Measurements from ENCODE around the gene FAM174B. TPM values are rescaled to one million over a fixed set of nuclear protein-coding genes. Genes with fewer than 3 reads are reported as not detected.

The FAM174B gene
- total RNA-seq, 4 donors from 2014 or later: 2.2 to 8.5 (median 4.4) TPM

DNA sequence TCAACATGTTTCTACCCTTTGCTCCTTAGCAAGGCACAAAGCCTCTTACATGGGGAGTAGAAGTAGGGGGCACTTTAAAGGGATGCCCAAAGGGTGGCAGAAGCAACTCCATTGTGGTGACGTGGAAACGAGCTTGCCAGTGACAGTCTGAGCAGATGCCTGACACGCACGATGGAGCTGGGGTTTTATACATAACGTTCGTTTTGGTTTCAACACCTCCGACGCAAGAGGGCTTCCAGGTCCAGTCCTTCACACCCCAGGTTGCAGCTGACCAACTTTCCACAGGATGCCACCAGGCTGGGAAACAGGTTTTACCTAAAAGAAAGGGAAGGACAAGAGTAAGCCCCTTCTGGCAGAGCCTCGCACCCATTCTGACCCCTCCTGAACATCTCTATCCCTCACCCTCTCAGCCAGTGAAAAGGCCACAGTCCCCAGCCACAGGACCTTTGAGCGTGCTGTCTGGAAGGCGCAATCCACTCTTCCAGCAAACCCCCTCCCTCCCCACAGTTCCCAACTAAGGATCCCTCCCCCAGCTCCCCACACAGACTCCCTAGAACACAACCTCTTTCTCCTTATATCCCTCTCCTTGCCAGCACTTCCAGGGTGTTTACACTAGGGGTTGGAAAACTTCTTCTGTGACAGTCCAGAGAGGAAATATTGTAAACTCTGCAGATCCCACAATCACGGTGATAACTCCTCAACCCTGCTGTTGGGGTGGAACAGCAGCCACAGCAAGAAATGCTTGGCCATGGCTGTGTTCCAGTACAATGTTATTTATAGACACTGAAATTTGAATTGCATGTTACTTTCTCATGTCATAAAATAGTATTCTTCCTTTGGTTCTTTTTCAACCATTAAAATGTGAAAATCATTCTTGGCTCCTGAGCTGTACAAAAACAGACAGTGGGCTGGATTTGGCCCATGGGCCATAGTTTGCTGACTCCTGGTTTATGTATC, 36.2 kb downstream of the FAM174B start:
- TF ChIP-seq, protein P1, sequence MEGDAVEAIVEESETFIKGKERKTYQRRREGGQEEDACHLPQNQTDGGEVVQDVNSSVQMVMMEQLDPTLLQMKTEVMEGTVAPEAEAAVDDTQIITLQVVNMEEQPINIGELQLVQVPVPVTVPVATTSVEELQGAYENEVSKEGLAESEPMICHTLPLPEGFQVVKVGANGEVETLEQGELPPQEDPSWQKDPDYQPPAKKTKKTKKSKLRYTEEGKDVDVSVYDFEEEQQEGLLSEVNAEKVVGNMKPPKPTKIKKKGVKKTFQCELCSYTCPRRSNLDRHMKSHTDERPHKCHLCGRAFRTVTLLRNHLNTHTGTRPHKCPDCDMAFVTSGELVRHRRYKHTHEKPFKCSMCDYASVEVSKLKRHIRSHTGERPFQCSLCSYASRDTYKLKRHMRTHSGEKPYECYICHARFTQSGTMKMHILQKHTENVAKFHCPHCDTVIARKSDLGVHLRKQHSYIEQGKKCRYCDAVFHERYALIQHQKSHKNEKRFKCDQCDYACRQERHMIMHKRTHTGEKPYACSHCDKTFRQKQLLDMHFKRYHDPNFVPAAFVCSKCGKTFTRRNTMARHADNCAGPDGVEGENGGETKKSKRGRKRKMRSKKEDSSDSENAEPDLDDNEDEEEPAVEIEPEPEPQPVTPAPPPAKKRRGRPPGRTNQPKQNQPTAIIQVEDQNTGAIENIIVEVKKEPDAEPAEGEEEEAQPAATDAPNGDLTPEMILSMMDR (IDR thresholded peaks at IDR 0.05; ENCODE audit: low read depth): no peak

DNA sequence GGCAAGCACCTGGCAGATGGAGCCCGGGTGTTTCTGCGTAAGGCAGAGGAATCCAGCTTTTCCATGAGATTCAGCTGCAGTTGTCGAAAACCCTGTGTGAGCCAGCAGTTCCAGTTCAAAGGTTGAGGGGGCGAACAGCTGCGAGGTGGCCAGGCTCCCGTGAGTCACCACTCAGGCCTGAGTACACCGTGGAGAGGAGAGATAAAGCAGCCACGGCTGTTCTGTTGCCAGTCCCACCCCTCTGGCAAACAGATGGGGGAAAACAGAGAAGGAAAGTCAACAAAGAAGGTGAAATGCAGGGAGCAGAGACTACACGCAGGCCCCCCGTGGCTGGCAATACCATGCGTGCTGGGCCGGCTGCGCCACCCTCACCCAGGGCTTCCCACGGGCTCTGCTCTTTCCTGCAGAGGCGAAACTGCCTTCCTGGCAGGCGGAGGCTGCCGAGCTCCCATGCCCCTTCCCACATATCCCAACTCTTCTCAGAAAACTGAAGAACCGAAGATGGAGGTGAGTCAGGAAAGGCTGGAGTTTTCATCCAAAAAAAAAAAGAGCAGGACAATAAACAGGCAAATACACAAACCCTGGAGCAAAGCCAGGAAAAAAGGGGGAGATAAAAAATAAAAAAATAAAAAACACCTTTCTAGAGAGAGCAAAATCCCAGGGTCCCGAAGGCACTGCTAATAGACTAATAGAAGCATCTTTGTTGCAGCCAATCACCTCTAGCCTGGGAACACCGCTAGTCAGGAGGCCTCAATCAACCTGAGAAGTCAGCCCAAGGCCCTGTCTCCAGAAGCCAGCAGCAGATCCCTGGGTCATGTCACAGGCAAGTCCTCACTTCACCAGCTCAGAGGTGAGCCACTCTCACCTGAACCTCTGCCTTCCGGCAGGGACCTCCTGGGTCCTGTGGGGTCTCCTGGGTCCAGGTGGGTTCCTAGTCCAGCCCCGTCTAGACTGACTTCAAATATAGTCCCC, 37.7 kb downstream of the FAM174B start:
- TF ChIP-seq, protein P1 (IDR thresholded peaks at IDR 0.05; ENCODE audit: low read depth): no peak

DNA sequence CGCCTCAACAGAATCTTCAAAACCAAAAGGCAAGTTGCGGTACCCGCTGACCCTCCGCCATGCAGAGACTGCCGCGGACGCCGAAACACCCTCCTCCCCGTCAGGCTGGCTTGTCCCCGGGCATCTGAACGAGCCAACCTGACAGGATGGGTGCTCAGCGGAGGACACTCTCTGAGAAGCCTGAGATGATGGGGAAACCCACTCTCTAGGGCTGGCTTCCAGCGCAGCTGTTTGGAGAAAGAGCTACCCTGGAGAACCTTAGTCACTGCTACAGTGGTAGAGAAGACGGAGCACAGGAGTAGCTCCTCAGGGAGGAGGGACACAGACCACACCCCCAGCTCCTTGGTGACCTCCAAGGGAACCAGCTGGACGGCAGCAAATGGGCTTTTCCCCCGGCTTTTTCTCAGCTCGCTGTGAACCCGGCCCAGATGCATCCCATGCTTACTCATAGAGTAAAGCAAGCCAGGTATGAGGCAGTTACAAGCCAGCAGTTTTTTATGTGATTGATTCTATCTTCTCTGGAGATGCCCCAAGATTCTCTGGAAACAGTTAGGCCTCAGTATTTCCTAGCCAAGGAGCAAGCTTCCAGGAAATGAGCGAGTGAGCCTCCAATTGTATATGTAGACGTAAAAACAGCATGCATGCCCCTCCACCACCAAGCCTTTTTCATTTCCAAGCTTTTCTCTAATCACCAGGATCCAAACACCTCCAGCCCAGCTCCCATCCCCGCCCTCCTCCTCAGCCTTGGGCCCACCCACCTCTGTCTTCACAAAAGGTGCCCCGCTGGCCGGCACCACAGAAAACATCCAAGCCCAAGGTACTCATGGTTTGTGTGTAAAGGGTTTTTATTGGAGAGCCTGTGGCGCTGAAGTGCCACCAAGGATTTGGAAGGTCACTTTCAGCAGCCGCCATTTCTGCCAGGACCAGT, 38.7 kb downstream of the FAM174B start:
- TF ChIP-seq, protein P1 (IDR thresholded peaks at IDR 0.05; ENCODE audit: low read depth): no peak

DNA sequence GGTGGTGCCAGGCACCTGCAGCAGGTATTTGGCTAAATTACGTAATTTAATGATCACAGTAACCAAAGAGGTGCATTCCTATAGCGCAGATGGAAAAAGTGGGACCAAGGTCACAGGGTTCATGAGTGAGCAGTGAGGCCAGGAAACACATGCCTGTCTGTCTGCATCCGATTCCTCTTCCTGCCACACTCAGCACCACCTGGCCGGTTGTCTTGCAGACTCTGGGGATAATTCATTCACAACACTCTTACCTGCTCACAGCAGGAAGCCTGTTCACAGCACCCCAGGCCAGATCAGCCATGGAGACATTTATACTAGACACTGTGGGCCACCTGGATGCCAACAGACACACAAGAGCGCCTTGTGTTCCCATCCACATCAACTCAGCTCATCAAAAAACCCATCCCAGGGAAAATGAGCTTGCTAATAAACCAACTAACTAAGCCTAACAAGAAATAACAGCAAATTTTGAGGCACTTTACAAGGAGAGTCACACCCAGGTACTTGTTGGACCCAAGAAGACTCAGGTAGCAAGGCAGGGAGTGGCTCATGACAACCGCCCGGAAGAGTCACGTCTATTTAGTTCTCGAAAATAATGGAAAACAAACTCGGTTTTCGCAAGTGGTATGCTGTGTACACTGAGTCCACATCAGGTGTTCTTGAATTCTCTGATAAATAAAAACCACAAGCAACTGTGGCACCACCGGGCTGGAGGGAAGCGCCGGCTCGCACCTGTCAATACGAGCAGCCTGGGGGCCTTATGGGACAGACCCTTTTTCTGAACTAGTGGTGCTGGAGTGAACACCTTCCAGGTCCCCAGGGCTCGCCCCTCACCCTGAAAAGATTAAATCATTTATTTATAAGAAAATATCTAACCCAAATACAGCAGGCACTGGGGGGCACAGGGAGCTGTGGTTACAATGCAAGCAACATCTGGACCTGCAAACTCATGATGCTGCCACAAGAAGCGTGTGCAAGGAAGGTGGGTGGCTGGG, 40.5 kb downstream of the FAM174B start:
- TF ChIP-seq, protein P1 (IDR thresholded peaks at IDR 0.05; ENCODE audit: low read depth): no peak

DNA sequence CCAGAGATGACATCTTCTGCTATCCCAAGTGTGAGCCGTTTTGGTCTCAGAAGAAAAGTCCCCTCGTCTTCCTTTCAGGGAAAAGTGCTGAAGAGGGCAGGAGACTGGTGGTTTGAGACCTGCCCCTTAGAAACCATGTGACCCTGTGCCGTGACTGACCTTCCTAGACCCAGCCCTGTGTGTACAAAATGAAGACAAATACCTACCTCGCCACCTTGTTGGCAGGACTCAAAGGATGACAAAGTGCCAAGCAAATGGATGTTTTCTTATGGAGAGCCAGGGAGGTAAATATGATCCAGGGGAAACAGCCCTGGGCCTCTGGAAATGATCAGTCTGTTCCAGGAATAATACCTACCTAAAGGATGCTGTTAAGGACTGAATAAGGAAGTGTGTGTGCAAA, 41.3 kb downstream of the FAM174B start:
- TF ChIP-seq, protein P1 (IDR thresholded peaks at IDR 0.05; ENCODE audit: low read depth): no peak

DNA sequence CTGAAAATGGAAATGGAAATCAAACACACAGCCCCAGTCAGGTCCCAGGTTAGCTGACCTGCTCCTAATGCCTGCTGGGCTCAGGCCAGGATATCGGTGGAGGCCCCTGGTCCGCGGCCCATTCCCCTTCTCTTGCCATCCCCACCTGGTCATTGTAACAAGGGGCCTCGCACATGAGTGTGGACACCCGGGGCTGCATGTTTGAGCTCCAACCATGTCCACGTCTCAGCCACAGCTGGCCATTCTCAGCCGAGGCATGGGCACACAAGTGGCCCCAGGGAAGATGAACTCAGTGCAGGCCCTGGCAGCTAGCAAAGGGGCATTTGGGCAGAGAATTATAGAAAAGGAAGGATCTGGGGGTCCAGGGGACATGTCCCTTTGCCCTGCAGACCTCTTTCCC, 41.7 kb downstream of the FAM174B start:
- TF ChIP-seq, protein P1 (IDR thresholded peaks at IDR 0.05; ENCODE audit: low read depth): no peak

Measured in subcutaneous adipose tissue (tissue), 4 donors.